Neutrophil (primary cell): Measurements from ENCODE around the gene GFOD1.

ENCODE experiments used
- H3K27ac ChIP-seq: fragments of 200-600 bp; sonication (generic); 2 replicates; pipeline ENCODE4 v1.5.1; 2016; ENCODE audit warnings: mild to moderate bottlenecking, moderate library complexity
- H3K27me3 ChIP-seq: fragments of 200-600 bp; sonication (generic); 2 replicates; pipeline ENCODE4 v1.6.0; 2016; ENCODE audit warnings: mild to moderate bottlenecking
- H3K36me3 ChIP-seq: fragments of 200-600 bp; sonication (generic); 2 replicates; pipeline ENCODE4 v1.5.1; 2017
- H3K4me1 ChIP-seq, 2 experiments: fragments of 200-600 bp in 1 of 2; sonication (generic) in 1 of 2; 1 replicate in 1 of 2; 2 replicates in 1 of 2; pipeline versions ENCODE4 v1.5.1 to v1.6.1; 2013 to 2016; ENCODE audit warnings: low read depth in 1 of 2, low read length in 1 of 2, mild to moderate bottlenecking in 1 of 2, moderate library complexity in 1 of 2; ENCODE audit not compliant: control insufficient read depth in 1 of 2, insufficient read depth in 1 of 2
- H3K4me3 ChIP-seq, 2 experiments: fragments of 200-600 bp in 1 of 2; sonication (generic) in 1 of 2; 1 replicate in 1 of 2; 2 replicates in 1 of 2; pipeline ENCODE4 v1.5.1; 2013 to 2016; ENCODE audit warnings: low read depth in 1 of 2, low read length in 1 of 2, mild to moderate bottlenecking in 1 of 2, moderate library complexity in 1 of 2
- H3K9me3 ChIP-seq: fragments of 200-600 bp; sonication (generic); 2 replicates; pipeline ENCODE4 v1.5.1; 2016
- TF ChIP-seq, protein P1 (sequence below): fragments of 200-600 bp; sonication (generic); IDR thresholded peaks from 2 replicates; pipeline ENCODE4 v1.5.1; 2016; ENCODE audit warnings: antibody characterized with exemption

Gene GFOD1

DNA sequence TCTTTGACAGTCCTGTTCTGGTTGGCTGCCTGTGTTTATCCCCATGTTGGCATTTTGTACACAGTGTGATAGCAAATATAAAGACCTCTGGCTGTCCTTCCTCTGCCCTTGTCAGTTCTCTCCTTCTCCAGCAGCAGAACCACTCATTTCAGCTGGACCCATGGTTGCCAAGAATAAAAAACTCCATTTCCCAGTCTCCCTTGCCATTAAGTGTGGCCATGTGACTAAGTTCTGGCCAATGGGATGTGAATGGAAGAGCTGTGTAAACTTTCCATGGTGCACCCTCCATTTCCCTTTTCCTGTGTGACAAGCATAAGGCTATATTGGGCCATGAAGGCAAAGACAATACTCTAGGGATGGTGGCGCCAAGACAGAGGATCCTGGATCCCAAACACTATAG lies 80.6 kb downstream of the GFOD1 start:
- Histone ChIP-seq H3K27ac (peak overlapping the region; percentile 85), H3K36me3 (no peaks in the 10 kb centered on the region), H3K4me3 (peak overlapping the region in 1 of 2 experiments; percentile 23), H3K4me1 (peaks cover 76 to 83% of the 10 kb centered on the region in 2 experiments), H3K9me3 (no peaks in the 10 kb centered on the region), H3K27me3 (no peaks in the 10 kb centered on the region)
- TF ChIP-seq, protein P1, sequence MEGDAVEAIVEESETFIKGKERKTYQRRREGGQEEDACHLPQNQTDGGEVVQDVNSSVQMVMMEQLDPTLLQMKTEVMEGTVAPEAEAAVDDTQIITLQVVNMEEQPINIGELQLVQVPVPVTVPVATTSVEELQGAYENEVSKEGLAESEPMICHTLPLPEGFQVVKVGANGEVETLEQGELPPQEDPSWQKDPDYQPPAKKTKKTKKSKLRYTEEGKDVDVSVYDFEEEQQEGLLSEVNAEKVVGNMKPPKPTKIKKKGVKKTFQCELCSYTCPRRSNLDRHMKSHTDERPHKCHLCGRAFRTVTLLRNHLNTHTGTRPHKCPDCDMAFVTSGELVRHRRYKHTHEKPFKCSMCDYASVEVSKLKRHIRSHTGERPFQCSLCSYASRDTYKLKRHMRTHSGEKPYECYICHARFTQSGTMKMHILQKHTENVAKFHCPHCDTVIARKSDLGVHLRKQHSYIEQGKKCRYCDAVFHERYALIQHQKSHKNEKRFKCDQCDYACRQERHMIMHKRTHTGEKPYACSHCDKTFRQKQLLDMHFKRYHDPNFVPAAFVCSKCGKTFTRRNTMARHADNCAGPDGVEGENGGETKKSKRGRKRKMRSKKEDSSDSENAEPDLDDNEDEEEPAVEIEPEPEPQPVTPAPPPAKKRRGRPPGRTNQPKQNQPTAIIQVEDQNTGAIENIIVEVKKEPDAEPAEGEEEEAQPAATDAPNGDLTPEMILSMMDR = no peak

DNA sequence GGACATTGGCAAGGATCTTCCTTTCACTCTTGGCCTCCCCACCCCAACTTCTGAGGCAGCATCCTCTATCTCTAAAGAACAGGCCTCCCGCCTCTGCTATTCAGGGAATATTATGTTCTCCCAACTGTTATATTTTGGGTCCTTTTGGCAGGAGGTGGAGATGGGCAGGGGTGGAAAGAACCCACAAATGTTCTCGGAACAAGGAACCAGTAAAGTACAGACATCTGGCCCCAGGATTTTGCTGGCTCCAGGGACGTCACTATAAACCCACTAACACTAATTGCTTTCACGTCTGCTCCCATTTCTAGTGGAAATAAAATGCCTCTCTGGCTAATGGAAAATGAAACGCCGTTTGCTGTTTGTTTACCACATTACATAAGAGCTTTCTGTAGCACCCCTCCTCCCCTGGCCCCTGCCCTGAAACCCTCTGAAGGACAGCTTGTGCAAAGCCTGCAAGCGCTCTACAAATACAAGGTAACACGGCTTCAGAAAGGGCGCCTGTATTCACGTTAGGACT lies 81.4 kb downstream of the GFOD1 start:
- Histone ChIP-seq H3K9me3 (no peaks in the 10 kb centered on the region), H3K4me3 (no peak overlapping the region), H3K36me3 (no peaks in the 10 kb centered on the region), H3K4me1 (peaks cover 70 to 79% of the 10 kb centered on the region in 2 experiments), H3K27me3 (no peaks in the 10 kb centered on the region), H3K27ac (peak overlapping the region; percentile 85)
- TF ChIP-seq, protein P1 = no peak

DNA sequence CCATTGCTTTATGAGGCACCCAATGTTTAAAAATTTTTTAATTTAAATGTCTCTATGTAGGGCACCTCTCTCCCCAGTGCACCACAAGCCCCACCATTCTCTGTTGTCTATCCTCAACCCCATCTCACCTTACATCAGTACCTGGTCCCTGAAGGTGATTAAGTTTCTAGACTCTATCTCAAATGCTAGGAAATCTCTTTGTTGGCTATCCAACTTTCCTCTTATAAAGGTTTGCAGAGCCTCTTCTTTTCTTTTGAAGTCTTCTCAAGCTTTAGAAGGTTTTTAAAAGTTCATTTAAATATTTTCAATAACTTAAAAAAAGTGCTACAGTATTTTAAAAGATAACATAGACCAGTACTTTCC lies 82.5 kb downstream of the GFOD1 start:
- TF ChIP-seq, protein P1 = no peak
- no peaks in the 10 kb centered on the region for H3K27me3 ChIP-seq
- H3K36me3 ChIP-seq = no peaks in the 10 kb centered on the region
- peaks cover 69 to 79% of the 10 kb centered on the region in 2 experiments for H3K4me1 ChIP-seq
- H3K9me3 ChIP-seq = no peaks in the 10 kb centered on the region
- H3K27ac ChIP-seq = peak overlapping the region; percentile 85
- no peak overlapping the region for H3K4me3 ChIP-seq

DNA sequence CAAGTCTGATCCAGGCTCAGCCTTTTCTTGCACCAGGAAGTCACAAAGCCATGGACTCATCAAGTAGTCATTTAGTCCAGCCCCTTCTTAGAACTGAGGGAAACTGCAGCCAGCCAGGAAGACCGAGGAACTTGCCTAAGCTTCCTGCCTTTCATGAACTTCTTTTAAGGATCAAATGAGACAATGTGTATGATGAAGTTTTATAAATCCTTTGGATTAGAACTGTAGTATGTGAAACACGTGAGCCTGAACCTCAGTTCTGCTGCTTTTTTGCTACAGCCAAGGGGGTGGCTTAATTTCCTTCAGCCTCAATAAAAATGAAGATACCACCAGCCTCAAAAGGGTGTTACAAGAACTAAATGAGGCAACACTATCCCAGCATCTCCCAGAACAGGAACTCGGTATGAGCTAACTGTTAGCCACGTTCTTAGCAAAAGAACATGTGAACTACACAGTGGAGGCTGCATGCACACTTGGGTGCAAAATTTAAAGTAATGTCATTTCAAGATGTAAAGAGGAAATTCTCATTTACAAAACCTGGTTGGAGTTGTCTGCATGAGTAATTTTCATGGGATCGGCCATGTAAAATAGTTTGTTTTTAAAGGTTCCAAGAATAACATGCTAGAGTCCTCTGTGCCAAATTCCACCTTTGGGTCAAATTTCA lies 83.0 kb downstream of the GFOD1 start:
- peak overlapping the region; percentile 4 to 18 for H3K4me3 ChIP-seq
- TF ChIP-seq, protein P1 = no peak
- H3K4me1 ChIP-seq = peaks cover 69 to 77% of the 10 kb centered on the region in 2 experiments
- H3K27me3 ChIP-seq = no peaks in the 10 kb centered on the region
- H3K9me3 ChIP-seq = no peaks in the 10 kb centered on the region
- H3K36me3 ChIP-seq = no peaks in the 10 kb centered on the region
- H3K27ac ChIP-seq = peak overlapping the region; percentile 85

DNA sequence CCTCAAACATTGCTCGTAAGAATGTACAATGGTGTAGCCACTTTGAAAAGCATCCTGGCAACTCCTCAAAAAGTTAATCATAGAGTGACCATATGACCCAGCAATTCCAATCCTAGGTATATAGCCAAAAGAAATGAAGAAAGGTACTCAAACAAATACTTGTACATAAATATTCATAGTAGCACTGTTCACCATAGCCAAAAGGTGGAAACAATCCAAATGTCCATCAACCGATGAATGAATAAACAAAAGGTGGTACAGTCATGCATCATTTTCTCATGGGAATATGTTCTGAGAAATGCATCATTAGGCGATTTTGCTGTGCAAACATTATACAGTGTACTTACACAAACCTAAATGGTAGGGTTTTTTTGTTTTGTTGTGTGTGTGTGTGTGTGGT lies 84.7 kb downstream of the GFOD1 start:
- Histone ChIP-seq H3K27me3 (no peaks in the 10 kb centered on the region), H3K27ac (no peak overlapping the region), H3K9me3 (no peaks in the 10 kb centered on the region), H3K4me1 (peaks cover 62 to 73% of the 10 kb centered on the region in 2 experiments), H3K4me3 (no peak overlapping the region), H3K36me3 (no peaks in the 10 kb centered on the region)
- TF ChIP-seq, protein P1 = no peak
